ENCODE results near the gene RSL1D1. TPM values are rescaled to one million over a fixed set of nuclear protein-coding genes. Genes with fewer than 3 reads are reported as not detected.

The RSL1D1 gene
- total and polyA plus RNA-seq, 4 donors, result 67.2 to 133 (median 109) TPM

Other genes with a start within 250 kb of the RSL1D1 start
- gene SNN, start 183.1 kb downstream of the RSL1D1 start, total RNA-seq, result 10 to 100 TPM; 58.1 to 67.6 TPM
- 100 to 1,000 TPM; 213 to 223 TPM for gene SNN, start 183.1 kb downstream of the RSL1D1 start, polyA plus RNA-seq (ENCODE audit: insufficient read length in 2 of 2)
- 10 to 100 TPM; 18.1 to 34.3 TPM for gene TXNDC11, start 108.7 kb downstream of the RSL1D1 start, total RNA-seq
- gene TXNDC11, start 108.7 kb downstream of the RSL1D1 start, polyA plus RNA-seq (ENCODE audit: insufficient read length in 2 of 2), result 10 to 100 TPM; 31.2 TPM
- 10 to 100 TPM; 65.3 to 66.0 TPM for gene ZC3H7A, start 54.3 kb downstream of the RSL1D1 start, total RNA-seq
- gene ZC3H7A, start 54.3 kb downstream of the RSL1D1 start, polyA plus RNA-seq (ENCODE audit: insufficient read length in 2 of 2), result 10 to 100 TPM; 67.4 to 73.9 TPM
- gene GSPT1, start 64.4 kb upstream of the RSL1D1 start, total RNA-seq, result 10 to 100 TPM; 60.4 to 73.2 TPM
- 10 to 100 TPM; 87.5 to 98.3 TPM for gene GSPT1, start 64.4 kb upstream of the RSL1D1 start, polyA plus RNA-seq (ENCODE audit: insufficient read length in 2 of 2)
- gene NPIPB2, start 90.5 kb upstream of the RSL1D1 start, total RNA-seq, result 1 to 10 TPM; 4.6 to 5.0 TPM
- 1 to 10 TPM; 3.5 to 5.6 TPM for gene NPIPB2, start 90.5 kb upstream of the RSL1D1 start, polyA plus RNA-seq (ENCODE audit: insufficient read length in 2 of 2)
- gene TNFRSF17, start 113.7 kb upstream of the RSL1D1 start, total RNA-seq, result under 1 TPM; 0.20 to 0.22 TPM
- under 1 TPM in 1 of 2 donors, not detected in 1; 0.29 TPM for gene TNFRSF17, start 113.7 kb upstream of the RSL1D1 start, polyA plus RNA-seq (ENCODE audit: insufficient read length in 2 of 2)
- gene SNX29, start 125.2 kb upstream of the RSL1D1 start, total RNA-seq, result 10 to 100 TPM; 16.2 to 21.9 TPM
- 10 to 100 TPM; 17.1 to 17.7 TPM for gene SNX29, start 125.2 kb upstream of the RSL1D1 start, polyA plus RNA-seq (ENCODE audit: insufficient read length in 2 of 2)

Measured in spinal cord (tissue), 4 donors.